Measurements from ENCODE around the gene SLCO2A1.
A peak's percentile ranks its signal among the peaks of the same experiment; 100 is the strongest.

Gene SLCO2A1

GRCh38 chr3:133998691-133999241 is 31.0 kb downstream of the SLCO2A1 start:
- DNase-seq, result no peak

GRCh38 chr3:133997871-133998635 is 31.7 kb downstream of the SLCO2A1 start:
- DNase-seq, result no peak

GRCh38 chr3:133996996-133997395 is 32.7 kb downstream of the SLCO2A1 start:
- DNase-seq, result no peak

- peak; percentile 37 for DNase-seq
Measured at GRCh38 chr3:133996251-133996661, 33.5 kb downstream of the SLCO2A1 start.

- no peak for DNase-seq
Measured at GRCh38 chr3:133995264-133995663, 34.5 kb downstream of the SLCO2A1 start.

- no peak for DNase-seq
Measured at GRCh38 chr3:133994166-133994890, 35.4 kb downstream of the SLCO2A1 start.

GRCh38 chr3:133992951-133993620 is 36.6 kb downstream of the SLCO2A1 start:
- no peak for DNase-seq

GRCh38 chr3:133992381-133992780 is 37.3 kb downstream of the SLCO2A1 start:
- DNase-seq, result peak; percentile 9

GRCh38 chr3:133991637-133992036 is 38.1 kb downstream of the SLCO2A1 start:
- no peak for DNase-seq

- no peak for DNase-seq
Measured at GRCh38 chr3:133991209-133991608, 38.5 kb downstream of the SLCO2A1 start.

- no peak for DNase-seq
Measured at GRCh38 chr3:133989936-133990702, 39.6 kb downstream of the SLCO2A1 start.

GRCh38 chr3:133988631-133989161 is 41.0 kb downstream of the SLCO2A1 start:
- DNase-seq, result no peak

GRCh38 chr3:133987948-133988484 is 41.7 kb downstream of the SLCO2A1 start:
- no peak for DNase-seq

- no peak for DNase-seq
Measured at GRCh38 chr3:133987136-133987535, 42.6 kb downstream of the SLCO2A1 start.

- DNase-seq, result no peak
Measured at GRCh38 chr3:133986311-133986710, 43.4 kb downstream of the SLCO2A1 start.

- DNase-seq, result no peak
Measured at GRCh38 chr3:133984975-133985374, 44.8 kb downstream of the SLCO2A1 start.

- no peak for DNase-seq
Measured at GRCh38 chr3:133983576-133984560, 45.9 kb downstream of the SLCO2A1 start.

- DNase-seq, result no peak
Measured at GRCh38 chr3:133983126-133983525, 46.6 kb downstream of the SLCO2A1 start.

GRCh38 chr3:133980550-133980949 is 49.2 kb downstream of the SLCO2A1 start:
- DNase-seq, result no peak

- no peak for DNase-seq
Measured at GRCh38 chr3:133980035-133980434, 49.7 kb downstream of the SLCO2A1 start.
